PC-3 (cell line): ENCODE results near the gene PXDC1.

Experiments
- CTCF ChIP-seq: fragments of 300-600 bp; sonication (generic); conservative IDR thresholded peaks from 2 replicates; pipeline ENCODE4 v1.5.1; 2017; ENCODE audit warnings: antibody characterized with exemption, low read depth, mild to moderate bottlenecking, low read length
- EZH2 ChIP-seq: fragments of 300-600 bp; sonication (generic); IDR thresholded peaks from one replicate; pipeline ENCODE4 v1.6.1; 2017; ENCODE audit warnings: antibody characterized with exemption, mild to moderate bottlenecking, low read length; ENCODE audit not compliant: unreplicated experiment
- EZH2phosphoT487 ChIP-seq: fragments of 300-600 bp; sonication (generic); IDR thresholded peaks from 2 replicates; pipeline ENCODE4 v1.6.1; 2018; ENCODE audit warnings: mild to moderate bottlenecking, antibody characterized with exemption, low read length, borderline replicate concordance

GRCh38 chr6:3696525-3697088 is 54.9 kb downstream of the PXDC1 start:
- no peak for TF ChIP-seq CTCF
- no peak for TF ChIP-seq EZH2
- no peak for TF ChIP-seq EZH2phosphoT487
